HG03060 (cell line): ENCODE results near the gene EPAS1.

Experiments
- ATAC-seq: cut with Tn5 transposase; IDR thresholded peaks from one replicate; pipeline ENCODE4 v1.9.1; 2021; ENCODE audit warnings: low read depth, moderate number of reproducible peaks; ENCODE audit not compliant: unreplicated experiment

EPAS1 gene

GRCh38 chr2:46428911-46429436 lies 131.8 kb downstream of the EPAS1 start:
- no peak for ATAC-seq

GRCh38 chr2:46430413-46430812 lies 133.2 kb downstream of the EPAS1 start:
- no peak for ATAC-seq

GRCh38 chr2:46430992-46431391 lies 133.8 kb downstream of the EPAS1 start:
- ATAC-seq, result no peak

- ATAC-seq, result no peak
Observed at GRCh38 chr2:46431481-46432235, 134.5 kb downstream of the EPAS1 start.

- no peak for ATAC-seq
Observed at GRCh38 chr2:46434851-46435273, 137.7 kb downstream of the EPAS1 start.

GRCh38 chr2:46435353-46435752 lies 138.1 kb downstream of the EPAS1 start:
- ATAC-seq, result no peak

- no peak for ATAC-seq
Observed at GRCh38 chr2:46435796-46436360, 138.7 kb downstream of the EPAS1 start.
